Heart right ventricle (tissue), 16 donors: ENCODE measurements around the gene DGKQ. TPM values are rescaled to one million over a fixed set of nuclear protein-coding genes. Genes with fewer than 3 reads are reported as not detected.

Experiments
- ATAC-seq, 8 donors: fragments of 200-7000 bp; cut with Tn5 transposase; one replicate each; pipeline ENCODE4 v1.9.1; 2020; ENCODE audit warnings: mild to moderate bottlenecking in 8 of 8, moderate library complexity in 8 of 8, moderate number of reproducible peaks in 1 of 8
- DNase-seq, 2 donors: peaks; one replicate each; pipeline ENCODE4 v3.0.0-alpha.2; 2020
- H3K27ac ChIP-seq, 10 donors: fragments of 200-600 bp; sonication (generic) in 2 of 10; one replicate each; pipeline versions ENCODE4 v1.5.0 to v1.8.0; 2020 to 2022; ENCODE audit warnings: mild to moderate bottlenecking in 3 of 10
- H3K27me3 ChIP-seq, 7 donors: fragments of 200-600 bp; one replicate each; pipeline ENCODE4 v1.8.0; 2021 to 2022; ENCODE audit warnings: mild to moderate bottlenecking in 2 of 7
- H3K36me3 ChIP-seq, 9 donors: fragments of 200-600 bp; sonication (generic) in 1 of 9; one replicate each; pipeline versions ENCODE4 v1.5.0 to v1.8.0; 2020 to 2022; ENCODE audit warnings: mild to moderate bottlenecking in 2 of 9
- H3K4me1 ChIP-seq, 9 donors: fragments of 200-600 bp; sonication (generic) in 1 of 9; one replicate each; pipeline versions ENCODE4 v1.5.0 to v1.8.0; 2020 to 2022; ENCODE audit warnings: mild to moderate bottlenecking in 4 of 9
- H3K4me3 ChIP-seq, 10 donors: fragments of 200-600 bp; sonication (generic) in 2 of 10; one replicate each; pipeline versions ENCODE4 v1.5.0 to v1.8.0; 2020 to 2022; ENCODE audit warnings: mild to moderate bottlenecking in 7 of 10, moderate library complexity in 2 of 10
- H3K9me3 ChIP-seq, 11 donors: fragments of 200-600 bp in 10 of 11; sonication (generic) in 2 of 11; one replicate each; pipeline versions ENCODE4 v1.5.0 to v1.8.0; 2013 to 2022; ENCODE audit warnings: mild to moderate bottlenecking in 2 of 11, control low read depth in 1 of 11, moderate library complexity in 1 of 11
- WGBS, 2 donors: extraction: QIAGEN DNeasy Blood & Tissue Kit; methylation state at CpG; one replicate each; pipeline ENCODE4 v1.1.7; 2013; ENCODE audit warnings: inconsistent platforms in 1 of 2; 5-methylcytosine and 5-hydroxymethylcytosine counted together
- intact Hi-C, 10 donors: fragments of 100-400 bp; cut with DNase I; formaldehyde crosslinking; loops; one replicate each; pipeline versions ENCODE4 v1.11.1 to v1.14.2; 2022
- long read RNA-seq, 3 donors: library from polyadenylated mRNA; unstranded; transcript quantifications; one replicate each; pipeline ENCODE4 v2.0.0, GENCODE V29; 2020 to 2021
- polyA plus RNA-seq, 2 donors: library from polyadenylated mRNA; stranded (reverse); fragments of 200-250 nt; gene quantifications; one replicate each; pipeline ENCODE4 v1.2.3, GENCODE V29; 2013
- total RNA-seq, 10 donors: library from RNA; stranded (reverse); fragmentation: NEBNext Ultra II Directional in 3 of 10; extraction: Animal tissue kit (Norgen Biotek cat#: 25700) in 3 of 10; gene quantifications; one replicate each; pipeline versions ENCODE4 v1.2.1 to v1.2.4, GENCODE V29; 2021 to 2023
- TF ChIP-seq, protein P1 (sequence below), 9 donors: fragments of 200-600 bp; sonication (generic) in 2 of 9; IDR thresholded peaks; one replicate each; pipeline versions ENCODE4 v1.5.0 to v1.8.0; 2021 to 2022; ENCODE audit warnings: antibody characterized with exemption in 9 of 9, mild to moderate bottlenecking in 5 of 9, moderate library complexity in 1 of 9
- donor health status: Arrhythmogenic right ventricular cardiomyopathy.
- donor health status: ischemic (EF 13 %, LVEDD 7.1; RV severe dilation, severe dysfunction).
- donor health status: healthy with polysubstance abuse.
- donor health status: DM: no; HTN: yes; CAD: no.
- donor health status: DM: no; HTN: no; CAD: no.
- donor health status: ischemic (EF 25% LVEDD 6.9; RV normal size, moderate dysfunction).
- donor health status: ischemic (EF 25% LVEDD 5.7; RV mildly dilated, moderate dysfunction).
- donor health status: healthy.
- donor health status: DM: yes; HTN: yes; CAD: no.
- donor health status: Ischemic cardiomyopathy.
- donor health status: ischemic (EF 35%, LVEDD 5.7; RV mildly dilated, moderate dysfunction).
- donor health status: nonischemic (EF 11% LVEDD 7.7; RV severe dilation, severe dysfunction).
- donor health status: DM: yes; HTN: yes; CAD: no.
- donor health status: PGD.
- donor health status: ischemic (EF 29% LVEDD 5.4; RV normal size, mild dysfunction).
- donor health status: nonischemic (EF 23%, LVEDD 6.1; RV moderate dilation, normal function).

The DGKQ gene
- total RNA-seq: 1 to 10 TPM; 2.8 to 5.2 (median 3.8) TPM
- 1 to 10 TPM; 3.6 to 4.9 TPM for polyA plus RNA-seq
- long read RNA-seq, donor 1, full-length matches to known transcripts: 1 of 12 reads
- long read RNA-seq, donor 1, partial matches to known transcripts: 2 of 12 reads
- long read RNA-seq, donor 1, other reads (novel, unspliced or antisense): 9 of 12 reads
- long read RNA-seq, donor 2, full-length matches to known transcripts: 2 of 26 reads
- long read RNA-seq, donor 2, partial matches to known transcripts: 6 of 26 reads
- long read RNA-seq, donor 2, other reads (novel, unspliced or antisense): 18 of 26 reads
- long read RNA-seq, donor 3, partial matches to known transcripts: 4 of 9 reads
- long read RNA-seq, donor 3, other reads (novel, unspliced or antisense): 5 of 9 reads

- Histone ChIP-seq H3K4me3 (peak within 1 kb of the TSS; percentile 61 to 91 (median 80)), H3K4me1 (peaks cover 9 to 31% (median 24%) of the 10 kb centered on the region in 9 donors), H3K9me3 (no peaks in the 10 kb centered on the region), H3K27me3 (peaks cover 0 to 4% (median 0%) of the 10 kb centered on the region in 7 donors), H3K36me3 (no peaks in the 10 kb centered on the region), H3K27ac (peak within 1 kb of the TSS in 4 of 10 donors; percentile 35 to 53 (median 43))
- WGBS, 2 donors: 25 to 27% methylated on average over 96 to 123 of the region's 123 CpGs
- DNase-seq: peak; percentile 86 to 92
- ATAC-seq: peak; percentile 95 to 99 (median 98)
- TF ChIP-seq, protein P1, sequence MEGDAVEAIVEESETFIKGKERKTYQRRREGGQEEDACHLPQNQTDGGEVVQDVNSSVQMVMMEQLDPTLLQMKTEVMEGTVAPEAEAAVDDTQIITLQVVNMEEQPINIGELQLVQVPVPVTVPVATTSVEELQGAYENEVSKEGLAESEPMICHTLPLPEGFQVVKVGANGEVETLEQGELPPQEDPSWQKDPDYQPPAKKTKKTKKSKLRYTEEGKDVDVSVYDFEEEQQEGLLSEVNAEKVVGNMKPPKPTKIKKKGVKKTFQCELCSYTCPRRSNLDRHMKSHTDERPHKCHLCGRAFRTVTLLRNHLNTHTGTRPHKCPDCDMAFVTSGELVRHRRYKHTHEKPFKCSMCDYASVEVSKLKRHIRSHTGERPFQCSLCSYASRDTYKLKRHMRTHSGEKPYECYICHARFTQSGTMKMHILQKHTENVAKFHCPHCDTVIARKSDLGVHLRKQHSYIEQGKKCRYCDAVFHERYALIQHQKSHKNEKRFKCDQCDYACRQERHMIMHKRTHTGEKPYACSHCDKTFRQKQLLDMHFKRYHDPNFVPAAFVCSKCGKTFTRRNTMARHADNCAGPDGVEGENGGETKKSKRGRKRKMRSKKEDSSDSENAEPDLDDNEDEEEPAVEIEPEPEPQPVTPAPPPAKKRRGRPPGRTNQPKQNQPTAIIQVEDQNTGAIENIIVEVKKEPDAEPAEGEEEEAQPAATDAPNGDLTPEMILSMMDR (IDR thresholded peaks at IDR 0.05): no peak
- intact Hi-C loops: loop anchor here in 1 of 10 donors (5.0 kb wide), 1 partner anchor 36 kb away; no protein-coding TSS in a partner anchor
Measured at GRCh38 chr4:973431-974397, at the start of gene DGKQ. TSS of gene DGKQ (minus strand) at chr4:973569. CDS start at chr4:973482, 87 bp downstream.

- no peaks in the 10 kb centered on the region for H3K9me3 ChIP-seq
- H3K27ac ChIP-seq: no peak overlapping the region
- TF ChIP-seq, protein P1 (IDR thresholded peaks at IDR 0.05): no peak
- peaks cover 0 to 15% (median 0%) of the 10 kb centered on the region in 9 donors for H3K36me3 ChIP-seq
- H3K27me3 ChIP-seq: no peaks in the 10 kb centered on the region
- intact Hi-C loops: no loop called here
- no peak overlapping the region for H3K4me3 ChIP-seq
- peaks cover 0 to 8% (median 0%) of the 10 kb centered on the region in 9 donors for H3K4me1 ChIP-seq
- DNase-seq (no peak), ATAC-seq (no peak)
- 88 to 95% methylated on average over 19 of the region's 19 CpGs for WGBS, 2 donors
Measured at GRCh38 chr4:1022739-1023066, 49.3 kb upstream of the DGKQ start.

- no peak for ATAC-seq
- H3K27me3 ChIP-seq: no peaks in the 10 kb centered on the region
- intact Hi-C loops: no loop called here
- no peak overlapping the region for H3K27ac ChIP-seq
- no peaks in the 10 kb centered on the region for H3K9me3 ChIP-seq
- WGBS, 2 donors: 93 to 96% methylated on average over 46 of the region's 46 CpGs
- TF ChIP-seq, protein P1 (IDR thresholded peaks at IDR 0.05): no peak
- DNase-seq: no peak
- peaks cover 0 to 15% (median 0%) of the 10 kb centered on the region in 9 donors for H3K36me3 ChIP-seq
- peaks cover 0 to 8% (median 0%) of the 10 kb centered on the region in 9 donors for H3K4me1 ChIP-seq
- no peak overlapping the region for H3K4me3 ChIP-seq
Measured at GRCh38 chr4:1022051-1022738, 48.8 kb upstream of the DGKQ start.
